ENCODE data around the gene BIN2.

GRCh38 chr12:51370667-51371066, 46.7 kb upstream of the BIN2 start:
- TF ChIP-seq, protein P1, sequence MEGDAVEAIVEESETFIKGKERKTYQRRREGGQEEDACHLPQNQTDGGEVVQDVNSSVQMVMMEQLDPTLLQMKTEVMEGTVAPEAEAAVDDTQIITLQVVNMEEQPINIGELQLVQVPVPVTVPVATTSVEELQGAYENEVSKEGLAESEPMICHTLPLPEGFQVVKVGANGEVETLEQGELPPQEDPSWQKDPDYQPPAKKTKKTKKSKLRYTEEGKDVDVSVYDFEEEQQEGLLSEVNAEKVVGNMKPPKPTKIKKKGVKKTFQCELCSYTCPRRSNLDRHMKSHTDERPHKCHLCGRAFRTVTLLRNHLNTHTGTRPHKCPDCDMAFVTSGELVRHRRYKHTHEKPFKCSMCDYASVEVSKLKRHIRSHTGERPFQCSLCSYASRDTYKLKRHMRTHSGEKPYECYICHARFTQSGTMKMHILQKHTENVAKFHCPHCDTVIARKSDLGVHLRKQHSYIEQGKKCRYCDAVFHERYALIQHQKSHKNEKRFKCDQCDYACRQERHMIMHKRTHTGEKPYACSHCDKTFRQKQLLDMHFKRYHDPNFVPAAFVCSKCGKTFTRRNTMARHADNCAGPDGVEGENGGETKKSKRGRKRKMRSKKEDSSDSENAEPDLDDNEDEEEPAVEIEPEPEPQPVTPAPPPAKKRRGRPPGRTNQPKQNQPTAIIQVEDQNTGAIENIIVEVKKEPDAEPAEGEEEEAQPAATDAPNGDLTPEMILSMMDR (IDR thresholded peaks at IDR 0.05): no peak
- TF ChIP-seq POLR2A (IDR thresholded peaks at IDR 0.05): no peak
